ENCODE measurements around the gene NADK. TPM values are rescaled to one million over a fixed set of nuclear protein-coding genes. Genes with fewer than 3 reads are reported as not detected.

Gene NADK
- total and polyA plus RNA-seq, 2 of the 13 experiments (the other 11 are each of a cell fraction or from before 2014, with no cell fraction given): 56.6 to 60.1 TPM

DNA sequence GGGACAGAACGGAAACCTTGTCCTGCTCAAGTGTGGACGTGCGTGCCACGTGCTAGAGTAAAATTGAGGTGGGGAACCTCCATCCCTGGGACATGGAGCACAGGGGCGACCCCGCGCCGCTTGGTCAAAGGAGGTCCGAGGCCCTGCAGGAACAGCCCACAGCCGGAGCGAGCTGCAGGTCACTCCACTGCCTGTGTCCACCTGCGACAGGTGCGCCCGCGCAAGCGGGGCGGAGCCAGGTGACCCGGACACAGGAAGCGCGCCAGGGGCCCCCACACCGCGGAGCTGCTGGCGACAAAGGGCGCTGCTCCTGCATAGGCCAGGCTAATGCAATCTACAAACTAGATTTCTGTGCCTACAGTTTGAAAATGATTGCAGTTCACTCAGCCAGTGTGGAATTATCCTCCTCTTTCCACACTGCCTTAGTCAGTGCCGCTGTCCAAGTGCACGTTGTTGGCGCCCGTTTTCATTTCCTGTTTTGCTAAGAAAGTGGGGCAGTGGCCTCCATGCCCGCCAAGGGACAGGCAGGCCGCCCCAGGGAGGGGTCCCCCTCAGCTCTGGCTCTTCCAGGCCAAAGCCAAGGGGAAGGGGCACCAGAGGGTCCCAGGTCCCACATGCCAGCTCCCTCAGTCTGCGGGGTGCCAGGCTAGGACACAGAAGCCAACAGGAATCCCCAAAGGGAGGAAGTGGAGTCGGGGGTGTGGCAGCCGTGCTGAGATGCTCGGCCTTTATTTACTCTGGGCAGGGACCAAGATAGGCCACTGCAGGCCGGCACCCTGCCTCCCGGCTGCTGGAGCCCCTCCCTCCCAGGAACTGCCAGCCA is 4.3 kb upstream of the NADK start (continued):
- TF ChIP-seq, protein P1, sequence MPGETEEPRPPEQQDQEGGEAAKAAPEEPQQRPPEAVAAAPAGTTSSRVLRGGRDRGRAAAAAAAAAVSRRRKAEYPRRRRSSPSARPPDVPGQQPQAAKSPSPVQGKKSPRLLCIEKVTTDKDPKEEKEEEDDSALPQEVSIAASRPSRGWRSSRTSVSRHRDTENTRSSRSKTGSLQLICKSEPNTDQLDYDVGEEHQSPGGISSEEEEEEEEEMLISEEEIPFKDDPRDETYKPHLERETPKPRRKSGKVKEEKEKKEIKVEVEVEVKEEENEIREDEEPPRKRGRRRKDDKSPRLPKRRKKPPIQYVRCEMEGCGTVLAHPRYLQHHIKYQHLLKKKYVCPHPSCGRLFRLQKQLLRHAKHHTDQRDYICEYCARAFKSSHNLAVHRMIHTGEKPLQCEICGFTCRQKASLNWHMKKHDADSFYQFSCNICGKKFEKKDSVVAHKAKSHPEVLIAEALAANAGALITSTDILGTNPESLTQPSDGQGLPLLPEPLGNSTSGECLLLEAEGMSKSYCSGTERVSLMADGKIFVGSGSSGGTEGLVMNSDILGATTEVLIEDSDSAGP (CRISPR knock-in tag; IDR thresholded peaks at IDR 0.05; ENCODE audit: borderline replicate concordance): peak; percentile 73
- TF ChIP-seq SAP130 (CRISPR knock-in tag; IDR thresholded peaks at IDR 0.05; ENCODE audit: low read depth) (peak; percentile 80), ZNF598 (CRISPR knock-in tag; IDR thresholded peaks at IDR 0.05; ENCODE audit: borderline replicate concordance) (0 out of 2 replicates have a peak, but pooled peaks have one; percentile 27), YEATS4 (CRISPR knock-in tag; IDR thresholded peaks at IDR 0.05; ENCODE audit: borderline replicate concordance) (no peak; the same call in 1 of the 2 replicates), ZNF558 (CRISPR knock-in tag; IDR thresholded peaks at IDR 0.05; ENCODE audit: borderline replicate concordance) (no peak), NKX3-1 (CRISPR knock-in tag; IDR thresholded peaks at IDR 0.05) (no peak), KAT7 (CRISPR knock-in tag; IDR thresholded peaks at IDR 0.05; ENCODE audit: borderline replicate concordance) (no peak), CBX1 (IDR thresholded peaks at IDR 0.05; ENCODE audit: low read depth) (peak; percentile 28), IRF2 (CRISPR knock-in tag; IDR thresholded peaks at IDR 0.05) (0 out of 2 replicates have a peak, but pooled peaks have one; percentile 10), TSC22D2 (CRISPR knock-in tag; IDR thresholded peaks at IDR 0.05; ENCODE audit: borderline replicate concordance) (no peak)
- TF ChIP-seq, protein P2, sequence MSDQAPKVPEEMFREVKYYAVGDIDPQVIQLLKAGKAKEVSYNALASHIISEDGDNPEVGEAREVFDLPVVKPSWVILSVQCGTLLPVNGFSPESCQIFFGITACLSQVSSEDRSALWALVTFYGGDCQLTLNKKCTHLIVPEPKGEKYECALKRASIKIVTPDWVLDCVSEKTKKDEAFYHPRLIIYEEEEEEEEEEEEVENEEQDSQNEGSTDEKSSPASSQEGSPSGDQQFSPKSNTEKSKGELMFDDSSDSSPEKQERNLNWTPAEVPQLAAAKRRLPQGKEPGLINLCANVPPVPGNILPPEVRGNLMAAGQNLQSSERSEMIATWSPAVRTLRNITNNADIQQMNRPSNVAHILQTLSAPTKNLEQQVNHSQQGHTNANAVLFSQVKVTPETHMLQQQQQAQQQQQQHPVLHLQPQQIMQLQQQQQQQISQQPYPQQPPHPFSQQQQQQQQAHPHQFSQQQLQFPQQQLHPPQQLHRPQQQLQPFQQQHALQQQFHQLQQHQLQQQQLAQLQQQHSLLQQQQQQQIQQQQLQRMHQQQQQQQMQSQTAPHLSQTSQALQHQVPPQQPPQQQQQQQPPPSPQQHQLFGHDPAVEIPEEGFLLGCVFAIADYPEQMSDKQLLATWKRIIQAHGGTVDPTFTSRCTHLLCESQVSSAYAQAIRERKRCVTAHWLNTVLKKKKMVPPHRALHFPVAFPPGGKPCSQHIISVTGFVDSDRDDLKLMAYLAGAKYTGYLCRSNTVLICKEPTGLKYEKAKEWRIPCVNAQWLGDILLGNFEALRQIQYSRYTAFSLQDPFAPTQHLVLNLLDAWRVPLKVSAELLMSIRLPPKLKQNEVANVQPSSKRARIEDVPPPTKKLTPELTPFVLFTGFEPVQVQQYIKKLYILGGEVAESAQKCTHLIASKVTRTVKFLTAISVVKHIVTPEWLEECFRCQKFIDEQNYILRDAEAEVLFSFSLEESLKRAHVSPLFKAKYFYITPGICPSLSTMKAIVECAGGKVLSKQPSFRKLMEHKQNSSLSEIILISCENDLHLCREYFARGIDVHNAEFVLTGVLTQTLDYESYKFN (CRISPR knock-in tag; conservative IDR thresholded peaks at IDR 0.05): no peak; the same call in 1 of the 2 replicates
- TF ChIP-seq, protein P3, sequence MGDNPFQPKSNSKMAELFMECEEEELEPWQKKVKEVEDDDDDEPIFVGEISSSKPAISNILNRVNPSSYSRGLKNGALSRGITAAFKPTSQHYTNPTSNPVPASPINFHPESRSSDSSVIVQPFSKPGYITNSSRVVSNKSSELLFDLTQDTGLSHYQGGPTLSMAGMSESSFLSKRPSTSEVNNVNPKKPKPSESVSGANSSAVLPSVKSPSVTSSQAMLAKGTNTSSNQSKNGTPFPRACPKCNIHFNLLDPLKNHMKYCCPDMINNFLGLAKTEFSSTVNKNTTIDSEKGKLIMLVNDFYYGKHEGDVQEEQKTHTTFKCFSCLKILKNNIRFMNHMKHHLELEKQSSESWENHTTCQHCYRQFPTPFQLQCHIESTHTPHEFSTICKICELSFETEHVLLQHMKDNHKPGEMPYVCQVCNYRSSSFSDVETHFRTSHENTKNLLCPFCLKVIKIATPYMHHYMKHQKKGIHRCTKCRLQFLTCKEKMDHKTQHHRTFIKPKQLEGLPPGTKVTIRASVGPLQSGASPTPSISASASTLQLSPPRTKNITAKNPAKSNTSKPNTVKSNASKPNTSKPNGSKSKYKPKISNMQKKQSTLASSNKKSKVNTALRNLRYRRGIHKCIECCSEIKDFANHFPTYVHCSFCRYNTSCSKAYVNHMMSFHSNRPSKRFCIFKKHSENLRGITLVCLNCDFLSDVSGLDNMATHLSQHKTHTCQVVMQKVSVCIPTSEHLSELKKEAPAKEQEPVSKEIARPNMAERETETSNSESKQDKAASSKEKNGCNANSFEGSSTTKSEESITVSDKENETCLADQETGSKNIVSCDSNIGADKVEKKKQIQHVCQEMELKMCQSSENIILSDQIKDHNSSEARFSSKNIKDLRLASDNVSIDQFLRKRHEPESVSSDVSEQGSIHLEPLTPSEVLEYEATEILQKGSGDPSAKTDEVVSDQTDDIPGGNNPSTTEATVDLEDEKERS (CRISPR knock-in tag; IDR thresholded peaks at IDR 0.05): no peak
- TF ChIP-seq, protein P4, sequence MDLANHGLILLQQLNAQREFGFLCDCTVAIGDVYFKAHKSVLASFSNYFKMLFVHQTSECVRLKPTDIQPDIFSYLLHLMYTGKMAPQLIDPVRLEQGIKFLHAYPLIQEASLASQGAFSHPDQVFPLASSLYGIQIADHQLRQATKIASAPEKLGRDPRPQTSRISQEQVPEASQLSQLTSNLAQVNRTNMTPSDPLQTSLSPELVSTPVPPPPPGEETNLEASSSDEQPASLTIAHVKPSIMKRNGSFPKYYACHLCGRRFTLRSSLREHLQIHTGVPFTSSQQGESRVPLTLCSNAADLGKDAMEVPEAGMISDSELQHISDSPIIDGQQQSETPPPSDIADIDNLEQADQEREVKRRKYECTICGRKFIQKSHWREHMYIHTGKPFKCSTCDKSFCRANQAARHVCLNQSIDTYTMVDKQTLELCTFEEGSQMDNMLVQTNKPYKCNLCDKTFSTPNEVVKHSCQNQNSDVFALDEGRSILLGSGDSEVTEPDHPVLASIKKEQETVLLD (CRISPR knock-in tag; IDR thresholded peaks at IDR 0.05; ENCODE audit: low read depth): 0 out of 2 replicates have a peak, but pooled peaks have one; percentile 50
- TF ChIP-seq, protein P5, sequence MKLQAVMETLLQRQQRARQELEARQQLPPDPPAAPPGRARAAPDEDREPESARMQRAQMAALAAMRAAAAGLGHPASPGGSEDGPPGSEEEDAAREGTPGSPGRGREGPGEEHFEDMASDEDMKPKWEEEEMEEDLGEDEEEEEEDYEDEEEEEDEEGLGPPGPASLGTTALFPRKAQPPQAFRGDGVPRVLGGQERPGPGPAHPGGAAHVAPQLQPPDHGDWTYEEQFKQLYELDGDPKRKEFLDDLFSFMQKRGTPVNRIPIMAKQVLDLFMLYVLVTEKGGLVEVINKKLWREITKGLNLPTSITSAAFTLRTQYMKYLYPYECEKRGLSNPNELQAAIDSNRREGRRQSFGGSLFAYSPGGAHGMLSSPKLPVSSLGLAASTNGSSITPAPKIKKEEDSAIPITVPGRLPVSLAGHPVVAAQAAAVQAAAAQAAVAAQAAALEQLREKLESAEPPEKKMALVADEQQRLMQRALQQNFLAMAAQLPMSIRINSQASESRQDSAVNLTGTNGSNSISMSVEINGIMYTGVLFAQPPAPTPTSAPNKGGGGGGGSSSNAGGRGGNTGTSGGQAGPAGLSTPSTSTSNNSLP (IDR thresholded peaks at IDR 0.05; ENCODE audit: low read depth, low read length): no peak

All from HepG2 (cell line).